HepG2 (cell line): Measurements from ENCODE around the gene SFR1. TPM values are rescaled to one million over a fixed set of nuclear protein-coding genes. Genes with fewer than 3 reads are reported as not detected.

Experiments used
- BORCS8-MEF2B ChIP-seq: sonication (generic); formaldehyde crosslinking; IDR thresholded peaks from 2 replicates; pipeline ENCODE4 v1.8.0; 2022; ENCODE audit warnings: mild to moderate bottlenecking, missing genetic modification reagents
- CCAR2 ChIP-seq: fragments of 200-400 bp; formaldehyde crosslinking; optimal IDR thresholded peaks from 2 replicates; pipeline ENCODE3; 2018; ENCODE audit warnings: low read depth, mild to moderate bottlenecking, low read length, moderate library complexity
- FOXP1 ChIP-seq, 2 experiments: fragments of 450-650 bp in 1 of 2; IDR thresholded peaks; 2 replicates each; pipeline ENCODE4 v1.6.1; 2017 to 2018; ENCODE audit warnings: antibody characterized with exemption in 1 of 2
- MAFK ChIP-seq, 2 experiments: IDR thresholded peaks in 1 of 2; conservative IDR thresholded peaks in 1 of 2; 2 replicates each; pipeline ENCODE4 v1.6.1; 2011; ENCODE audit warnings: improper control_type of control experiment in 2 of 2, low read length in 2 of 2
- MBD4 ChIP-seq: IDR thresholded peaks from 2 replicates; pipeline ENCODE4 v1.6.1; 2012; ENCODE audit warnings: low read length, inconsistent platforms, borderline replicate concordance
- PHF8 ChIP-seq: sonication (generic); formaldehyde crosslinking; IDR thresholded peaks from 2 replicates; pipeline ENCODE4 v1.5.0; 2020; ENCODE audit warnings: missing genetic modification reagents
- RAD21 ChIP-seq: fragments of 450-650 bp; formaldehyde crosslinking; IDR thresholded peaks from 2 replicates; pipeline ENCODE4 v1.5.0; 2020; ENCODE audit warnings: mild to moderate bottlenecking
- RERE ChIP-seq: IDR thresholded peaks from 2 replicates; pipeline ENCODE4 v1.6.1; 2016; ENCODE audit warnings: low read depth, missing genetic modification reagents, missing compliant biosample characterization
- SMARCE1 ChIP-seq: fragments of 450-650 bp; IDR thresholded peaks from 2 replicates; pipeline ENCODE4 v1.6.1; 2017; ENCODE audit warnings: borderline replicate concordance
- SP4 ChIP-seq: sonication (generic); formaldehyde crosslinking; IDR thresholded peaks from 2 replicates; pipeline ENCODE4 v1.8.1; 2023; ENCODE audit warnings: mild to moderate bottlenecking, missing genetic modification reagents
- ZFP91 ChIP-seq: sonication (generic); formaldehyde crosslinking; IDR thresholded peaks from 2 replicates; pipeline ENCODE4 v1.9.0; 2022; ENCODE audit warnings: missing genetic modification reagents, mild to moderate bottlenecking, borderline replicate concordance
- ZNF263 ChIP-seq: sonication (generic); formaldehyde crosslinking; IDR thresholded peaks from 2 replicates; pipeline ENCODE4 v1.4.0; 2020; ENCODE audit warnings: missing genetic modification reagents
- ZNF280D ChIP-seq: sonication (generic); formaldehyde crosslinking; IDR thresholded peaks from 2 replicates; pipeline ENCODE4 v1.5.1; 2020; ENCODE audit warnings: mild to moderate bottlenecking, missing genetic modification reagents
- ZNF337 ChIP-seq: sonication (generic); formaldehyde crosslinking; IDR thresholded peaks from 2 replicates; pipeline ENCODE4 v1.5.1; 2020; ENCODE audit warnings: missing genetic modification reagents, low read depth, mild to moderate bottlenecking, borderline replicate concordance
- ZNF431 ChIP-seq: sonication (generic); formaldehyde crosslinking; IDR thresholded peaks from 2 replicates; pipeline ENCODE4 v1.9.0; 2022; ENCODE audit warnings: missing genetic modification reagents, low read depth, mild to moderate bottlenecking, borderline replicate concordance
- ZNF672 ChIP-seq: sonication (generic); formaldehyde crosslinking; IDR thresholded peaks from 2 replicates; pipeline ENCODE4 v1.8.1; 2022; ENCODE audit warnings: missing genetic modification reagents
- ZNF720 ChIP-seq: sonication (generic); formaldehyde crosslinking; IDR thresholded peaks from 2 replicates; pipeline ENCODE4 v1.4.0; 2020; ENCODE audit warnings: missing genetic modification reagents
- ZNF83 ChIP-seq: sonication (generic); formaldehyde crosslinking; IDR thresholded peaks from 2 replicates; pipeline ENCODE4 v1.4.0; 2020; ENCODE audit warnings: missing genetic modification reagents, mild to moderate bottlenecking, borderline replicate concordance
- ZSCAN29 ChIP-seq: sonication (generic); formaldehyde crosslinking; conservative IDR thresholded peaks from 2 replicates; pipeline ENCODE4 v1.4.0; 2020; ENCODE audit warnings: mild to moderate bottlenecking, missing genetic modification reagents
- polyA plus RNA-seq, 8 experiments: library from polyadenylated mRNA; depleted of rRNA in 3 of 8; stranded (reverse) in 7 of 8; unstranded in 1 of 8; fragments of >200 nt; fragmentation: Illumina TruSeq in 4 of 8; extraction: Trizol in 4 of 8; gene quantifications; 2 replicates each; pipeline versions ENCODE4 v1.2.1 to v1.2.3, GENCODE V29; 2011 to 2016; ENCODE audit warnings: low read depth in 4 of 8, missing spikeins in 1 of 8, mixed read lengths in 1 of 8; ENCODE audit not compliant: insufficient read depth in 1 of 8
- total RNA-seq, 5 experiments: library from RNA; depleted of rRNA; stranded (reverse); fragments of >200 nt; fragmentation: Illumina TruSeq; extraction: Trizol; gene quantifications; 2 replicates each; pipeline ENCODE4 v1.2.3, GENCODE V29; 2016; ENCODE audit warnings: low read depth in 1 of 5

Gene SFR1
- total and polyA plus RNA-seq, 2 of the 13 experiments (the other 11 are each of a cell fraction or from before 2014, with no cell fraction given), result 2.2 to 6.1 TPM

GRCh38 chr10:104121485-104122224 is at the start of gene SFR1 (continued):
- no peak for TF ChIP-seq RERE (CRISPR knock-in tag)
- TF ChIP-seq CCAR2, result no peak
- TF ChIP-seq ZSCAN29 (CRISPR knock-in tag), result no peak
- TF ChIP-seq RAD21 (CRISPR knock-in tag), result peak; percentile 50
- peak; percentile 69; the same call in 1 of the 2 replicates for TF ChIP-seq ZFP91 (CRISPR knock-in tag)
- no peak for TF ChIP-seq FOXP1 (IDR thresholded peaks at IDR 0.05)
- TF ChIP-seq FOXP1 (CRISPR knock-in tag; IDR thresholded peaks at IDR 0.05), result no peak; the same call in 1 of the 2 replicates
- no peak for TF ChIP-seq ZNF83 (CRISPR knock-in tag)
- no peak for TF ChIP-seq SMARCE1
- TF ChIP-seq BORCS8-MEF2B, result peak; percentile 79
- no peak for TF ChIP-seq MAFK (conservative IDR thresholded peaks at IDR 0.05 in 1 of 2, IDR thresholded peaks at IDR 0.05 in 1 of 2; ENCODE audit: low read length in 2 of 2)
- peak; percentile 84; the same call in 1 of the 2 replicates for TF ChIP-seq PHF8
- TF ChIP-seq ZNF263 (CRISPR knock-in tag), result no peak
- no peak for TF ChIP-seq ZNF337 (CRISPR knock-in tag)
- TF ChIP-seq MBD4, result no peak
- TF ChIP-seq SP4 (CRISPR knock-in tag), result peak; percentile 97
- TF ChIP-seq ZNF280D (CRISPR knock-in tag), result no peak
- TF ChIP-seq ZNF431 (CRISPR knock-in tag), result no peak
- no peak for TF ChIP-seq ZNF672
- TF ChIP-seq ZNF720, result no peak
